SK-N-MC (cell line): ENCODE data around the gene SMARCD1.

Source experiments
- DNase-seq: peaks from one replicate; pipeline ENCODE4 v3.0.0-alpha.2; 2011; ENCODE audit warnings: low read depth, low spot score
- H3K27ac ChIP-seq: fragments of 200-600 bp; sonication (generic); 2 replicates; pipeline ENCODE4 v1.5.1; 2016; ENCODE audit warnings: mixed run types
- H3K36me3 ChIP-seq: fragments of 200-600 bp; sonication (generic); 2 replicates; pipeline ENCODE4 v1.6.1; 2017; ENCODE audit warnings: antibody characterized with exemption, low read length, mixed read lengths; ENCODE audit not compliant: insufficient read depth
- H3K4me3 ChIP-seq: fragments of 200-600 bp; sonication (generic); 2 replicates; pipeline ENCODE4 v1.5.1; 2016
- H3K9ac ChIP-seq: fragments of 200-600 bp; sonication (generic); 2 replicates; pipeline ENCODE4 v1.8.0; 2017; ENCODE audit warnings: mixed run types, mixed read lengths; ENCODE audit not compliant: insufficient read length
- H3K9me3 ChIP-seq: fragments of 200-600 bp; sonication (generic); 2 replicates; pipeline ENCODE4 v1.6.1; 2017; ENCODE audit warnings: low read depth, mild to moderate bottlenecking, antibody characterized with exemption, low read length, moderate library complexity, mixed read lengths
- EZH2 ChIP-seq: fragments of 200-600 bp; sonication (generic); IDR thresholded peaks from one replicate; pipeline ENCODE4 v1.6.1; 2017; ENCODE audit warnings: antibody characterized with exemption
- FOXP2 ChIP-seq: optimal IDR thresholded peaks from 2 replicates; pipeline ENCODE3; 2011; ENCODE audit warnings: mild to moderate bottlenecking, moderate library complexity; ENCODE audit not compliant: insufficient read depth; ENCODE audit errors: extremely low read length, control extremely low read depth
- POLR2AphosphoS5 ChIP-seq: IDR thresholded peaks from 2 replicates; pipeline ENCODE4 v1.6.1; 2012; ENCODE audit warnings: mild to moderate bottlenecking, low read depth, low read length, borderline replicate concordance

Gene SMARCD1

GRCh38 chr12:50110127-50110761 lies 25.1 kb downstream of the SMARCD1 start:
- TF ChIP-seq FOXP2, result no peak
- no peak for TF ChIP-seq EZH2
- no peak; the same call in 1 of the 2 replicates for TF ChIP-seq POLR2AphosphoS5
- H3K36me3 ChIP-seq, result no peaks in the 10 kb centered on the region
- H3K4me3 ChIP-seq, result peak overlapping the region; percentile 60
- H3K9ac ChIP-seq, result peak overlapping the region; percentile 13
- DNase-seq, result no peak
- H3K27ac ChIP-seq, result peak overlapping the region; percentile 85
- H3K9me3 ChIP-seq, result no peaks in the 10 kb centered on the region

DNA sequence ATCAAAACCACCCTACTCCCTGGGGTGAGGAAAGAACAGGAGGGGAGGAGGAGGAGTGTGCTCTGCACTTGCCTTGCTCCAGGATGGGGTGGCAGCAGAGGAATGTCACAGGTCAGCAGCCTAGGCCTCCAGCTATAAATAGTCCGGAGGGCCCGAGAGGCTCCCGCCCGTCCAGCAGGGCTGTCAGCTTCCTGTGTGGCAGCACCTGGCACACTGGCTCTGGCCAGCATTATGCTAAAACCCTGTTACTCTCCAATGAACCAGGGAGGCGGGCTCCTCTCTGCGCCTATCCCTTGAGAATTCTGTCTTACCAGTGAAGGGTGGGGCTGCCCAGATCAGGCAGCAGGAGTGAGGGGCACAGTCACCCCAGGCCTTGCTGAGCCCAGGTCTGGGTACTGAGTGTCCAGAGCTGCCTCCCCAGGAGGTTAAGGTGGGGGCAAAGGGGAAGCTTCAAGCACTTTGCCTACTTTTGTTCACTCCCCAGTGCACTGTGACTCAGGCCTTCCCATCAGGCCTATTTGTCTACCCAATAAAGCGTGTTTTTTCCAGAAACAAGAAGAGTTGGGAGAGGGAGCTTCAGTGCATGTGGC lies 25.7 kb downstream of the SMARCD1 start:
- DNase-seq, result no peak
- Histone ChIP-seq H3K4me3 (peak overlapping the region; percentile 60), H3K36me3 (no peaks in the 10 kb centered on the region)

GRCh38 chr12:50111395-50111692 lies 26.2 kb downstream of the SMARCD1 start:
- TF ChIP-seq EZH2 (no peak), FOXP2 (no peak), POLR2AphosphoS5 (no peak)
- Histone ChIP-seq H3K4me3 (peak overlapping the region; percentile 60), H3K27ac (peak overlapping the region; percentile 85), H3K9ac (no peak overlapping the region), H3K9me3 (no peaks in the 10 kb centered on the region), H3K36me3 (no peaks in the 10 kb centered on the region)
- DNase-seq, result no peak

More for the DNA sequence above, 25.7 kb downstream of the SMARCD1 start:
- Histone ChIP-seq H3K27ac (peak overlapping the region; percentile 85), H3K9ac (no peak overlapping the region), H3K9me3 (no peaks in the 10 kb centered on the region)
- TF ChIP-seq FOXP2, result no peak

GRCh38 chr12:50111693-50112455 lies 26.7 kb downstream of the SMARCD1 start, which contains the start of gene COX14:
Gene COX14 (plus strand): TSS chr12:50112236. CDS start chr12:50120044, 7,808 bp downstream.
- Histone ChIP-seq H3K9me3 (no peaks in the 10 kb centered on the region), H3K27ac (peak within 1 kb of the TSS; percentile 85), H3K36me3 (no peaks in the 10 kb centered on the region), H3K9ac (peak within 1 kb of the TSS; percentile 88), H3K4me3 (peak within 1 kb of the TSS; percentile 100)
- peak; percentile 85 for TF ChIP-seq POLR2AphosphoS5
- TF ChIP-seq EZH2, result no peak
- peak; percentile 37 for TF ChIP-seq FOXP2
- peak; percentile 95 for DNase-seq

DNA sequence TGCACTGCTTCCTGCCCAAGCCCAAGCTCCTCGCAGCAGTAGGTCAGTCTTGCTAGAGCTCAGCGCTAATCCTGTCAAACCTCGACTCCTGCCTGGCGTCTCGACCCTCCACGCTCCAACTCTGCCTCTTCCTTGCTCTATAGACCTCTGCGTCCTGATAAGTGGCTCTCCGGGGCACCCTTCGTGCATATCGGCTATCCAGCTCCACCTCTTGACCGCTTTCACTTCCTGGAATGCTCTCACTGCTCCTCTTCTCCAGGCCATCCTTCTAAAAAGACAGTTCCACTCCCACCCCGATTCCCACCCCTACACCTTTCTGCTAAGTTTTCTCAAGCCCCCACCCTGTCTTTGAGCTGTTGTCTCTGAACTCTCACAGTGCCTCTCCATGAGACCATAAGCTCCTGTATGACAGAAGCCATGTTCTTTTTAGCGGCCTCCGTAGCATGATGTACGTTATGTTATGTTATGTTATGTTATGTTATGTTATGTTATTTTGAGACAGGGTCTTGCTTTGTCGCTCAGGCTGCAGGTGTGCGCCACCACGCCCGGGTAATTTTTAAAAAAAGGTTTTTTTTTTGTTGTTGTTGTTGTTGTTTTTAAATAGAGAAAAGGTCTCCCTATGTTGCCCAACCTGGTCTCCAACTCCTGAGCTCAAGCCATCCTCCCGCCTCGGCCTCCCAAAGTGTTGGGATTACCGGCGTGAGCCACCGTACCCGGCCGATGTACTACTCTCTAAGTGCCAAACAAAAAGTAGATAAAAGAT lies 27.5 kb downstream of the SMARCD1 start:
- TF ChIP-seq POLR2AphosphoS5, result no peak
- no peak for TF ChIP-seq FOXP2
- no peak for TF ChIP-seq EZH2
- H3K4me3 ChIP-seq, result peak overlapping the region; percentile 100
- H3K9ac ChIP-seq, result peak overlapping the region; percentile 88
- peak overlapping the region; percentile 67 for H3K27ac ChIP-seq
- H3K36me3 ChIP-seq, result no peaks in the 10 kb centered on the region
- H3K9me3 ChIP-seq, result no peaks in the 10 kb centered on the region
- no peak for DNase-seq

- no peaks in the 10 kb centered on the region; the same call in 1 of the 2 replicates for H3K36me3 ChIP-seq
- no peak for DNase-seq
- H3K9ac ChIP-seq, result no peak overlapping the region
- H3K27ac ChIP-seq, result no peak overlapping the region
- no peak overlapping the region for H3K4me3 ChIP-seq
- H3K9me3 ChIP-seq, result no peaks in the 10 kb centered on the region
- TF ChIP-seq POLR2AphosphoS5 (no peak), EZH2 (no peak), FOXP2 (no peak)
Observed at GRCh38 chr12:50117057-50117622, 32.0 kb downstream of the SMARCD1 start.

DNA sequence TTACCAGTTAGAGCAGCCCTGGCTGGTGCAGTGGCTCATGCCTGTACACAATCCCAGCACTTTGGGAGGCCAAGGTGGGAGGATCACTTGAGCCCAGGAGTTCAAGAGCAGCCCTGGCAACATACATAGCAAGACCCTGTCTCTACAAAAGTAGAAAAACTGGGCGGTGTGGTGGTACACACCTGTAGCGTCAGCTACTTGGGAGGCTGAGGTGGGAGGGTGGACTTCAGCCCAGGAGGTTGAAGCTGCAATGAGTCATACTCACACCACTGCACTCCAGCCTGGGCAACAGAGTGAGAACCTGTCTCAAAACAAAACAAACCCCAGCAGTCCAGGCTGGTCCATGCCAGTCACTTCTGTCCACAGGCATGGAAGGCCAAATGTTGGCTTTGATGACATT lies 34.2 kb downstream of the SMARCD1 start:
- no peak for TF ChIP-seq FOXP2
- no peak for TF ChIP-seq EZH2
- TF ChIP-seq POLR2AphosphoS5, result no peak
- DNase-seq, result no peak
- no peak overlapping the region for H3K9ac ChIP-seq
- H3K36me3 ChIP-seq, result no peaks in the 10 kb centered on the region; the same call in 1 of the 2 replicates
- no peak overlapping the region for H3K4me3 ChIP-seq
- H3K9me3 ChIP-seq, result no peaks in the 10 kb centered on the region
- no peak overlapping the region for H3K27ac ChIP-seq
